Type B pancreatic cell (in vitro differentiated cells): ENCODE measurements around the gene GPR33. TPM values are rescaled to one million over a fixed set of nuclear protein-coding genes. Genes with fewer than 3 reads are reported as not detected.
"Not testable (repeated sequence)": the region's sequence is repeated elsewhere in the genome, so short reads cannot be mapped to it uniquely, and the experiment has no call there.

Experiments
- DNase-seq: peaks from one replicate; pipeline ENCODE4 v3.0.0; 2021; ENCODE audit warnings: mixed read lengths; ENCODE audit not compliant: unreplicated experiment; ENCODE audit errors: extremely low spot score
- H3K27ac Mint-ChIP-seq: 2 replicates; pipeline ENCODE4 v1.8.0; 2021; ENCODE audit warnings: mild to moderate bottlenecking, mixed read lengths
- H3K27me3 Mint-ChIP-seq: 2 replicates; pipeline ENCODE4 v1.8.0; 2021; ENCODE audit warnings: mixed read lengths
- H3K36me3 Mint-ChIP-seq: 2 replicates; pipeline ENCODE4 v1.8.0; 2021; ENCODE audit warnings: mixed read lengths
- H3K4me1 Mint-ChIP-seq: one replicate; pipeline ENCODE4 v1.8.0; 2021; ENCODE audit warnings: mixed read lengths; ENCODE audit not compliant: unreplicated experiment
- H3K4me3 Mint-ChIP-seq: 2 replicates; pipeline ENCODE4 v1.8.0; 2021; ENCODE audit warnings: mild to moderate bottlenecking, mixed read lengths
- H3K9me3 Mint-ChIP-seq: 2 replicates; pipeline ENCODE4 v1.8.0; 2021; ENCODE audit warnings: mixed read lengths
- total RNA-seq: library from RNA; stranded (reverse); gene quantifications from 2 replicates; pipeline ENCODE4 v1.2.1, GENCODE V29; 2021; ENCODE audit warnings: low replicate concordance
- TF ChIP-seq, protein P1 (sequence below): fragments of 200-600 bp; sonication (generic); conservative IDR thresholded peaks from 2 replicates; pipeline ENCODE4 v1.5.0; 2021; ENCODE audit warnings: antibody characterized with exemption, mild to moderate bottlenecking

Gene GPR33
- total RNA-seq, 1 donor from 2014 or later = not detected

DNA sequence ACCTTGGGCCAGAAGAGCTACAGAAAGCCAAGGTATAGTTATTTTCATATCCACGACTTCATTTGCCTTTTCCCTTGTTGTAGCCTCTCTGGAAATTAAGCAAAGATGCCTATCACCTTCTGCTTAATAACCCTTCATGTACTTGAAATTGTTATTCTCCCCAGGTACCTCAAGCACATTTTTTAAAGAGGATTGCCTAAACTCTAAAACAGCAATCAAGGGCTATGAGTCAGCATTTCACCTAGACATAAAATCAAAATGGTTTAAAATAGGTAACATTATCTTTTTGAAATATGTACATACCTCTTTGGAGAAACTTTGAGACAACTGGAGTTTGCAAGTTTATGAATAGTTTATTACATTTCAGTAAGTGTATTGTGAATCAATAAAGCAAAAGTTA lies 42.1 kb downstream of the GPR33 start:
- H3K27me3 Mint-ChIP-seq = no peaks in the 10 kb centered on the region
- no peak overlapping the region for H3K27ac Mint-ChIP-seq
- H3K4me3 Mint-ChIP-seq = no peak overlapping the region
- TF ChIP-seq, protein P1, sequence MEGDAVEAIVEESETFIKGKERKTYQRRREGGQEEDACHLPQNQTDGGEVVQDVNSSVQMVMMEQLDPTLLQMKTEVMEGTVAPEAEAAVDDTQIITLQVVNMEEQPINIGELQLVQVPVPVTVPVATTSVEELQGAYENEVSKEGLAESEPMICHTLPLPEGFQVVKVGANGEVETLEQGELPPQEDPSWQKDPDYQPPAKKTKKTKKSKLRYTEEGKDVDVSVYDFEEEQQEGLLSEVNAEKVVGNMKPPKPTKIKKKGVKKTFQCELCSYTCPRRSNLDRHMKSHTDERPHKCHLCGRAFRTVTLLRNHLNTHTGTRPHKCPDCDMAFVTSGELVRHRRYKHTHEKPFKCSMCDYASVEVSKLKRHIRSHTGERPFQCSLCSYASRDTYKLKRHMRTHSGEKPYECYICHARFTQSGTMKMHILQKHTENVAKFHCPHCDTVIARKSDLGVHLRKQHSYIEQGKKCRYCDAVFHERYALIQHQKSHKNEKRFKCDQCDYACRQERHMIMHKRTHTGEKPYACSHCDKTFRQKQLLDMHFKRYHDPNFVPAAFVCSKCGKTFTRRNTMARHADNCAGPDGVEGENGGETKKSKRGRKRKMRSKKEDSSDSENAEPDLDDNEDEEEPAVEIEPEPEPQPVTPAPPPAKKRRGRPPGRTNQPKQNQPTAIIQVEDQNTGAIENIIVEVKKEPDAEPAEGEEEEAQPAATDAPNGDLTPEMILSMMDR = no peak
- H3K36me3 Mint-ChIP-seq = peaks cover 13% of the 10 kb centered on the region
- DNase-seq = no peak
- no peaks in the 10 kb centered on the region for H3K9me3 Mint-ChIP-seq
- no peaks in the 10 kb centered on the region for H3K4me1 Mint-ChIP-seq

DNA sequence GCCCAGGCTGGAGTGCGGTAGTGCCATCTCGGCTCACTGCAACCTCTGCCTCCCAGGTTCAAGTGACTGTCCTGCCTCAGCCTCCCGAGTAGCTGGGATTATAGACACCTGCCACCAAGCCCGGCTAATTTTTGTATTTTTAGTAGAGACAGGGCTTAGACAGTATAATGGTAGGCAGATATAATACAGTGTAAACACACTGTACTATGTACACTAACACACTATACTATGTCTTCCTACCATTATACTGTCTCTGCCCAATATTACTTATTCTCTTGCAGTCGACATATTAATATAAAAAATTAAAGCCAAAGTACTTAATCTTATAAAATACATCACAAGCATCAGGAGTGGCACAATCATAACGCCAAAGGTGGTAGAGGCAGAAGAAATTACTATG lies 45.6 kb downstream of the GPR33 start:
- no peak overlapping the region for H3K4me3 Mint-ChIP-seq
- TF ChIP-seq, protein P1 = no peak
- no peak overlapping the region for H3K27ac Mint-ChIP-seq
- H3K36me3 Mint-ChIP-seq = peaks cover 19% of the 10 kb centered on the region
- H3K9me3 Mint-ChIP-seq = peaks cover 10% of the 10 kb centered on the region
- no peaks in the 10 kb centered on the region for H3K4me1 Mint-ChIP-seq
- no peaks in the 10 kb centered on the region for H3K27me3 Mint-ChIP-seq
- no peak for DNase-seq

DNA sequence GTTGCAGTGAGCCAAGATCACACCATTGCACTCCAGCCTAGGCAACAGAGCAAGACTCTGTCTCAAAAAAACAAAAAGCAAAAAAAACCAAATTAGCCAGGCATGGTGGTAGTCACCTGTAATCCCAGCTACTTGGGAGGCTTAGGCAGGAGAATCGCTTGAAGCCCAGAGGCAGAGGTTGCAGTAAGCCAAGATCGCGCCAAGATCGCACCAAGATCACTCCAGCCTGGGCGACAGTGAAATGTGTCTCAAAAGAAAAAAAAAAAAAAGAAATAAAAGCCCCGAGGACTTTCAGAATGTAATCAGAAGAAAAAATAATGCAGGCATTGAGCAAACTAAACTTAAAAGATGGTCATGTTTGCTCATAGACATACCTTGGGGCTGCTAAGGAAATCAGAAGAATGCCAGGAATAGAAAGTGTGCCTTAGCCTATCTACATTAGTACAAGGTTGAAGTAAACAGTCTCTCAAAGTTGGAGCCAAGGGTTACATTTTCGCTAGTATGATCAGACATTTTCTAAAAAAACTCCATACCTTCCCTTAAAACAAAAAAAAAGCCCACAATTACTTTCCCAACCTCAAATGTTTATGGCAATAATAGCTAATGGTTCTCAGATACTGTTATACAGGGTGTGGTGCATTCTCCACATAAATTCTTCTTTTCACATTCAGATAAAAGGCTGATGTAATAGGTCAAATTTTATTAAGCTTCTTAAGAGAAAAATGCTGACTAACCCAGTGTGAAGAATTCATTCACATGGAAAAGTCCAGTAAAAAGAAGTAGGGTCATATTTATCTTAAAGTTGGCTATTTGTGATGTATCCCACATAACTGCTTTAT lies 46.3 kb downstream of the GPR33 start:
- Mint-ChIP-seq H3K4me3 (no peak overlapping the region), H3K9me3 (peaks cover 10% of the 10 kb centered on the region), H3K36me3 (peaks cover 19% of the 10 kb centered on the region), H3K27ac (peak overlapping the region; percentile 43), H3K27me3 (no peaks in the 10 kb centered on the region), H3K4me1 (no peaks in the 10 kb centered on the region)
- no peak for DNase-seq
- TF ChIP-seq, protein P1 = no peak

DNA sequence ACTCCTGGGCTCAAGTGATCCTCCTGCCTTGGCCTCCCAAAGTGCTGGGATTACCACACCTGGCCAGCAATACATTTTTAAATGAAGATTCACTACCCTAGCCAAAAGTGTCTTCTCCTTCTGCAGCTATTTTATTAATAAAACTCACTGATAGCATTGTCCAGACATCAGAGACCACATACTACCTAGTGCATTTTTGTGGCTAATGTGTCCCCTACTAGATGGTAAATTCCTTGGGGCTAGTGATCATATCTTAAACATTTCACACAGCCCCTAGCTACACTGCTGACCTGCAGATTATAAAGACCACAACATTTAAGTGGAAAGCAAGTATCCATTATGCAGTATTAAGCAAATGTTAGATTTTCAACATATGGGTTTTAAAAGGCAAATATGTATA lies 47.6 kb downstream of the GPR33 start:
- Mint-ChIP-seq H3K27me3 (no peaks in the 10 kb centered on the region), H3K9me3 (peaks cover 10% of the 10 kb centered on the region), H3K4me3 (no peak overlapping the region), H3K36me3 (peaks cover 19% of the 10 kb centered on the region), H3K4me1 (no peaks in the 10 kb centered on the region), H3K27ac (no peak overlapping the region)
- no peak for DNase-seq
- TF ChIP-seq, protein P1 = no peak

DNA sequence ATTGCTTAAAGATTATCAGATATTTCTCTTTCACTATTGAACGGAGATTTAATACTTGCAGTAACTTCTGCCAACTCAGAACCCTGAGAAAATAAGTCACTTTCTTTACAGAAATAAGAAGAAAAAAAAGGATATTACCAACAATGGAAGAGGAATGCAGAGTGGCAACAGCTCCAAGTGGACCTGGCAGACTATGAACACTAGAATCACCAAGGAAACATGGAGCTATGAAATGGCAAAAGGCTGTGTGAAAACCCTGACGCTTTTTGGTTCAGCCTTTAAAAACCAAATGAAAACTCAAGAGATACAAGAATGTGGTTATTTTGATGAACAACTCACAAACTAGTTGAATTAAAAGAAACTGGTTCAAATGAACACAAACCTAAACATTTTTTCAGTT lies 48.3 kb downstream of the GPR33 start:
- Mint-ChIP-seq H3K36me3 (peaks cover 19% of the 10 kb centered on the region), H3K27ac (no peak overlapping the region), H3K27me3 (no peaks in the 10 kb centered on the region), H3K9me3 (peaks cover 10% of the 10 kb centered on the region), H3K4me3 (no peak overlapping the region), H3K4me1 (no peaks in the 10 kb centered on the region)
- TF ChIP-seq, protein P1 = no peak
- no peak for DNase-seq

DNA sequence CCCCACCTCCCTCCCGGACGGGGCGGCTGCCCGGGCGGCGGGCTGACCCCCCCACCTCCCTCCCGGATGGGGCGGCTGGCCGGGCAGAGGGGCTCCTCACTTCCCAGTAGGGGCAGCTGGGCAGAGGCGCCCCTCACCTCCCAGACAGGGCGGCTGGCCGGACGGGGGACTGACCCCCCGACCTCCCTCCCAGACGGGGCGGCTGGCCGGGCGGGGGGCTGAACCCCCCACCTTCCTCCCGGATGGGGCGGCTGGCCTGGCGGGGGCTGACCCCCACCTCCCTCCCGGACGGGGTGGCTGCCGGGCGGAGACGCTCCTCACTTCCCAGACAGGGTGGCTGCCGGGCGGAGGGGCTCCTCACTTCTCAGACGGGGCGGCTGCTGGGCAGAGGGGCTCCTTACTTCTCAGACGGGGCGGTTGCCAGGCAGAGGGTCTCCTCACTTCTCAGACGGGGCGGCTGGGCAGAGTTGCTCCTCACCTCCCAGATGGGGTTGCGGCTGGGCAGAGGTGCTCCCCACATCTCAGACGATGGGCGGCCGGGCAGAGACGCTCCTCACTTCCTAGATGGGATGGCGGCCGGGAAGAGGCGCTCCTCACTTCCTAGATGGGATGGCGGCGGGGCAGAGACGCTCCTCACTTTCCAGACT lies 50.7 kb downstream of the GPR33 start:
- H3K4me1 Mint-ChIP-seq, H3K27ac Mint-ChIP-seq, H3K4me3 Mint-ChIP-seq, DNase-seq, H3K27me3 Mint-ChIP-seq: not testable (repeated sequence)
- Mint-ChIP-seq H3K36me3 (peaks cover 18% of the 10 kb centered on the region), H3K9me3 (peaks cover 13% of the 10 kb centered on the region)
